ENCODE measurements around the gene STEAP1B.

STEAP1B gene

GRCh38 chr7:22411977-22412693 is 87.9 kb downstream of the STEAP1B start:
- DNase-seq (ENCODE audit: low read depth) = no peak
- TF ChIP-seq POLR2A (IDR thresholded peaks at IDR 0.05; ENCODE audit: extremely low read depth, insufficient read length) = no peak
- no peak for TF ChIP-seq CTCF (IDR thresholded peaks at IDR 0.05; ENCODE audit: low read depth, low read length)
- no peak for TF ChIP-seq MYC (IDR thresholded peaks at IDR 0.05; ENCODE audit: low read depth, low read length)
- TF ChIP-seq MAX (IDR thresholded peaks at IDR 0.05; ENCODE audit: low read depth, low read length) = no peak
- H3K4me3 ChIP-seq (ENCODE audit: low read depth, low read length) = no peak overlapping the region

- no peak for DNase-seq (ENCODE audit: low read depth)
- TF ChIP-seq POLR2A (IDR thresholded peaks at IDR 0.05; ENCODE audit: extremely low read depth, insufficient read length) (no peak), MYC (IDR thresholded peaks at IDR 0.05; ENCODE audit: low read depth, low read length) (no peak)
- no peak overlapping the region for H3K4me3 ChIP-seq (ENCODE audit: low read depth, low read length)
These were observed 93.3 kb downstream of the STEAP1B start for GRCh38 chr7:22406715-22407114.

GRCh38 chr7:22404421-22405023 is 95.5 kb downstream of the STEAP1B start:
- DNase-seq (ENCODE audit: low read depth) = no peak
- no peak for TF ChIP-seq MYC (IDR thresholded peaks at IDR 0.05; ENCODE audit: low read depth, low read length)
- no peak for TF ChIP-seq MAX (IDR thresholded peaks at IDR 0.05; ENCODE audit: low read depth, low read length)
- no peak for TF ChIP-seq POLR2A (IDR thresholded peaks at IDR 0.05; ENCODE audit: extremely low read depth, insufficient read length)
- no peak for TF ChIP-seq CTCF (IDR thresholded peaks at IDR 0.05; ENCODE audit: low read depth, low read length)
- no peak overlapping the region for H3K4me3 ChIP-seq (ENCODE audit: low read depth, low read length)

GRCh38 chr7:22403344-22403743 is 96.6 kb downstream of the STEAP1B start:
- TF ChIP-seq MYC (IDR thresholded peaks at IDR 0.05; ENCODE audit: low read depth, low read length) (no peak), POLR2A (IDR thresholded peaks at IDR 0.05; ENCODE audit: extremely low read depth, insufficient read length) (no peak), CTCF (IDR thresholded peaks at IDR 0.05; ENCODE audit: low read depth, low read length) (no peak), MAX (IDR thresholded peaks at IDR 0.05; ENCODE audit: low read depth, low read length) (no peak)
- DNase-seq (ENCODE audit: low read depth) = no peak
- H3K4me3 ChIP-seq (ENCODE audit: low read depth, low read length) = no peak overlapping the region

GRCh38 chr7:22402250-22402649 is 97.7 kb downstream of the STEAP1B start:
- no peak overlapping the region for H3K4me3 ChIP-seq (ENCODE audit: low read depth, low read length)
- TF ChIP-seq MYC (IDR thresholded peaks at IDR 0.05; ENCODE audit: low read depth, low read length) (no peak), POLR2A (IDR thresholded peaks at IDR 0.05; ENCODE audit: extremely low read depth, insufficient read length) (no peak), MAX (IDR thresholded peaks at IDR 0.05; ENCODE audit: low read depth, low read length) (no peak)
- peak; percentile 25 for DNase-seq (ENCODE audit: low read depth)

GRCh38 chr7:22400936-22401553 is 98.9 kb downstream of the STEAP1B start:
- no peak overlapping the region for H3K4me3 ChIP-seq (ENCODE audit: low read depth, low read length)
- TF ChIP-seq MYC (IDR thresholded peaks at IDR 0.05; ENCODE audit: low read depth, low read length) = no peak
- no peak for TF ChIP-seq MAX (IDR thresholded peaks at IDR 0.05; ENCODE audit: low read depth, low read length)
- TF ChIP-seq CTCF (IDR thresholded peaks at IDR 0.05; ENCODE audit: low read depth, low read length) = no peak
- TF ChIP-seq POLR2A (IDR thresholded peaks at IDR 0.05; ENCODE audit: extremely low read depth, insufficient read length) = no peak
- no peak for DNase-seq (ENCODE audit: low read depth)
